G401 (cell line): ENCODE data around the gene COL11A2. TPM values are rescaled to one million over a fixed set of nuclear protein-coding genes. Genes with fewer than 3 reads are reported as not detected.

ENCODE experiments used
- DNase-seq: peaks from one replicate; pipeline ENCODE4 v3.0.0-alpha.2; 2015; ENCODE audit warnings: low spot score
- in situ Hi-C: cut with HindIII; loops from 2 replicates; pipeline ENCODE4 v1.10.0; 2016; ENCODE audit warnings: low sequenced_read_pairs, mixed read lengths
- total RNA-seq: library from RNA; depleted of rRNA; stranded (reverse); fragments of >200 nt; shearing (Covaris generic); gene quantifications from 2 replicates; pipeline ENCODE4 v1.2.3, GENCODE V29; 2014

COL11A2 gene
- total RNA-seq, 1 experiment from 2014 or later, result 10.4 TPM

GRCh38 chr6:33195304-33196165 lies 3.3 kb upstream of the COL11A2 start:
- DNase-seq, result no peak
- in situ Hi-C loops, result no loop called here

GRCh38 chr6:33194431-33194979 lies 2.2 kb upstream of the COL11A2 start:
- in situ Hi-C loops, result no loop called here
- no peak for DNase-seq

- in situ Hi-C loops, result no loop called here
- no peak for DNase-seq
Observed at GRCh38 chr6:33193619-33194018, 1.4 kb upstream of the COL11A2 start.

GRCh38 chr6:33192671-33193602 lies 670 bp upstream of the COL11A2 start:
- in situ Hi-C loops, result no loop called here
- peak; percentile 27 for DNase-seq

GRCh38 chr6:33191383-33192104 lies 723 bp downstream of the COL11A2 start:
- in situ Hi-C loops, result no loop called here
- DNase-seq, result no peak

GRCh38 chr6:33190504-33191107 lies 1.7 kb downstream of the COL11A2 start:
- in situ Hi-C loops, result no loop called here
- no peak for DNase-seq

- in situ Hi-C loops, result no loop called here
- no peak for DNase-seq
Observed at GRCh38 chr6:33189625-33190448, 2.4 kb downstream of the COL11A2 start.

- DNase-seq, result no peak
- in situ Hi-C loops, result no loop called here
Observed at GRCh38 chr6:33189164-33189563, 3.1 kb downstream of the COL11A2 start.

- DNase-seq, result no peak
- in situ Hi-C loops, result no loop called here
Observed at GRCh38 chr6:33187809-33188208, 4.5 kb downstream of the COL11A2 start.

GRCh38 chr6:33185654-33186187 lies 6.5 kb downstream of the COL11A2 start:
- in situ Hi-C loops, result no loop called here
- DNase-seq, result no peak

GRCh38 chr6:33185190-33185589 lies 7.1 kb downstream of the COL11A2 start:
- in situ Hi-C loops, result no loop called here

GRCh38 chr6:33183071-33183683 lies 9.1 kb downstream of the COL11A2 start:
- in situ Hi-C loops, result no loop called here
- DNase-seq, result no peak

More at GRCh38 chr6:33185190-33185589, 7.1 kb downstream of the COL11A2 start:
- DNase-seq, result no peak

GRCh38 chr6:33181141-33181540 lies 11.1 kb downstream of the COL11A2 start:
- DNase-seq, result no peak
- in situ Hi-C loops, result no loop called here

- in situ Hi-C loops, result no loop called here
- no peak for DNase-seq
Observed at GRCh38 chr6:33178755-33179475, 13.4 kb downstream of the COL11A2 start.

- DNase-seq, result no peak
- in situ Hi-C loops, result no loop called here
Observed at GRCh38 chr6:33177552-33178446, 14.5 kb downstream of the COL11A2 start.

GRCh38 chr6:33176906-33177305 lies 15.4 kb downstream of the COL11A2 start:
- in situ Hi-C loops, result no loop called here

More at GRCh38 chr6:33176906-33177305, 15.4 kb downstream of the COL11A2 start:
- DNase-seq, result no peak
